SU-DHL-6 (cell line): Measurements from ENCODE around the gene PTPRS.

Experiments used
- EZH2phosphoT487 ChIP-seq: fragments of 200-600 bp; sonication (generic), shearing (Covaris generic); conservative IDR thresholded peaks from 2 replicates; pipeline ENCODE4 v1.6.1; 2018; ENCODE audit warnings: mild to moderate bottlenecking, antibody characterized with exemption, low read length, moderate library complexity, mixed read lengths
- TF ChIP-seq, protein P1 (sequence below): fragments of 200-600 bp; sonication (generic); IDR thresholded peaks from one replicate; pipeline ENCODE4 v1.5.1; 2017; ENCODE audit warnings: antibody characterized with exemption, mild to moderate bottlenecking, low read length, moderate library complexity; ENCODE audit not compliant: insufficient read depth, poor library complexity, severe bottlenecking

DNA sequence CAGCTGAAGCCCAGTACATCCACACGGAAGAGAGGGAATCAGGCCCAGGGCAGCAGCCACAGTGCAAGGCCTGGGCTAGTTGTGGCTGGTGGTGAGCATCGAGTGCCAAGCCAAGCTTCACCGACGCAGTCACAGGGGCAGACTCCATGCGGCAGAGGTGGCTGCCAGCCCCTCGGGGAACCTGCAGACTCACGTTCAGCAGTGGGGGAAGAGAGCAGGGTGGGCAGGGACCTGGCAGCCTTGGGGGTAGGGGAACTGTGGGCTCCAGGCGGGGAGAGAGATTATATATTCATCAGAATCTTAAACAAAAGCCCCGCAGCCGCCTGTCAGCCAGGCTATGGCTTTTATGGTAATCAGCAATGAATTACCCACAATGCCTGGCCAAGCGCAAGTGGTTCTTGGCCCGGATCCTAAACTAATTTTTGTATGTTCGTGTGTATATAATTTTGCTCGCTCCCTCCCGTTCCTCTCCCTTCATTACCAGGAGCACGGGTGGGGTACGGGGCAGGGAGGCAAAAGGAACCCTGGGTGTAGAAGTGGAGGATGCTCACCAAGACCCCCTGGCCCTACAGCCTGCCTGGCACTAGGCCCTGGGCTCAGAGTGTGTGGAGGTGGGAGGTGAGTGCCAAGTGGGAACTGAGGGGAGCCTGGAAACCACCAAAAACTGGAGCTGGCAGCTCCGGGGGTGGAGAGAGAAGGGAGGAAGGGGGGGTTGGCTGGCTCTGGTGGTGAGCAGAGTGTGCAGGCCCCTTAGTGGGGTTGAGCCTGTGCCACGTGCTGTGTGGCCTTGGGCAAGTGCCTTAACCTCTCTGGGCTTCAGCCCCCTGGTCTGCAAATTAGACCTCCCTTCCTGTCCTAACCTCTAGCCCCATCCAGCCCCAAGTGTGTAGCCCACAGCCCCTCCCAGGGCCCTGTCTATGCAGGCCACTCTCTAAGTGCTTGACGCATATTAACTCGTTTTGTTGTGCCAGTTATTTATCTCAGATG is 31.9 kb downstream of the PTPRS start:
- TF ChIP-seq, protein P1, sequence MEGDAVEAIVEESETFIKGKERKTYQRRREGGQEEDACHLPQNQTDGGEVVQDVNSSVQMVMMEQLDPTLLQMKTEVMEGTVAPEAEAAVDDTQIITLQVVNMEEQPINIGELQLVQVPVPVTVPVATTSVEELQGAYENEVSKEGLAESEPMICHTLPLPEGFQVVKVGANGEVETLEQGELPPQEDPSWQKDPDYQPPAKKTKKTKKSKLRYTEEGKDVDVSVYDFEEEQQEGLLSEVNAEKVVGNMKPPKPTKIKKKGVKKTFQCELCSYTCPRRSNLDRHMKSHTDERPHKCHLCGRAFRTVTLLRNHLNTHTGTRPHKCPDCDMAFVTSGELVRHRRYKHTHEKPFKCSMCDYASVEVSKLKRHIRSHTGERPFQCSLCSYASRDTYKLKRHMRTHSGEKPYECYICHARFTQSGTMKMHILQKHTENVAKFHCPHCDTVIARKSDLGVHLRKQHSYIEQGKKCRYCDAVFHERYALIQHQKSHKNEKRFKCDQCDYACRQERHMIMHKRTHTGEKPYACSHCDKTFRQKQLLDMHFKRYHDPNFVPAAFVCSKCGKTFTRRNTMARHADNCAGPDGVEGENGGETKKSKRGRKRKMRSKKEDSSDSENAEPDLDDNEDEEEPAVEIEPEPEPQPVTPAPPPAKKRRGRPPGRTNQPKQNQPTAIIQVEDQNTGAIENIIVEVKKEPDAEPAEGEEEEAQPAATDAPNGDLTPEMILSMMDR = no peak
- no peak for TF ChIP-seq EZH2phosphoT487
